ENCODE measurements around the gene PLXNA2.
A peak's percentile ranks its signal among the peaks of the same experiment; 100 is the strongest.

PLXNA2 gene

GRCh38 chr1:208052926-208053407 lies 191.2 kb downstream of the PLXNA2 start:
- FAIRE-seq: no peak
- no peak for DNase-seq (ENCODE audit: insufficient read length, low spot score)

GRCh38 chr1:208052135-208052534 lies 192.0 kb downstream of the PLXNA2 start:
- FAIRE-seq (no peak), DNase-seq (ENCODE audit: insufficient read length, low spot score) (no peak)

- DNase-seq (ENCODE audit: insufficient read length, low spot score): no peak
- FAIRE-seq: no peak
These were observed 192.5 kb downstream of the PLXNA2 start for GRCh38 chr1:208051651-208052050.

GRCh38 chr1:208048904-208049303 lies 195.3 kb downstream of the PLXNA2 start:
- DNase-seq (ENCODE audit: insufficient read length, low spot score): no peak
- FAIRE-seq: no peak

- DNase-seq (ENCODE audit: insufficient read length, low spot score) (no peak), FAIRE-seq (no peak)
These were observed 196.2 kb downstream of the PLXNA2 start for GRCh38 chr1:208047975-208048374.

GRCh38 chr1:208047476-208047934 lies 196.7 kb downstream of the PLXNA2 start:
- no peak for DNase-seq (ENCODE audit: insufficient read length, low spot score)
- FAIRE-seq: no peak

GRCh38 chr1:208045463-208046260 lies 198.5 kb downstream of the PLXNA2 start:
- DNase-seq (ENCODE audit: insufficient read length, low spot score) (no peak), FAIRE-seq (no peak)

- DNase-seq (ENCODE audit: insufficient read length, low spot score): no peak
- FAIRE-seq: no peak
These were observed 199.4 kb downstream of the PLXNA2 start for GRCh38 chr1:208044589-208045462.

GRCh38 chr1:208043691-208044181 lies 200.4 kb downstream of the PLXNA2 start:
- DNase-seq (ENCODE audit: insufficient read length, low spot score) (no peak), FAIRE-seq (no peak)

GRCh38 chr1:208042868-208043267 lies 201.3 kb downstream of the PLXNA2 start:
- DNase-seq (ENCODE audit: insufficient read length, low spot score) (no peak), FAIRE-seq (no peak)

- DNase-seq (ENCODE audit: insufficient read length, low spot score) (no peak), FAIRE-seq (no peak)
These were observed 202.1 kb downstream of the PLXNA2 start for GRCh38 chr1:208042041-208042615.

GRCh38 chr1:208041505-208041904 lies 202.7 kb downstream of the PLXNA2 start:
- FAIRE-seq (no peak), DNase-seq (ENCODE audit: insufficient read length, low spot score) (no peak)

- DNase-seq (ENCODE audit: insufficient read length, low spot score) (no peak), FAIRE-seq (no peak)
These were observed 203.3 kb downstream of the PLXNA2 start for GRCh38 chr1:208040821-208041297.

- FAIRE-seq (no peak), DNase-seq (ENCODE audit: insufficient read length, low spot score) (no peak)
These were observed 204.4 kb downstream of the PLXNA2 start for GRCh38 chr1:208039536-208040332.

- FAIRE-seq (no peak), DNase-seq (ENCODE audit: insufficient read length, low spot score) (no peak)
These were observed 205.9 kb downstream of the PLXNA2 start for GRCh38 chr1:208038303-208038702.

- no peak for FAIRE-seq
These were observed 207.0 kb downstream of the PLXNA2 start for GRCh38 chr1:208036918-208037766.

GRCh38 chr1:208036106-208036808 lies 207.9 kb downstream of the PLXNA2 start:
- DNase-seq (ENCODE audit: insufficient read length, low spot score) (peak; percentile 43), FAIRE-seq (peak; percentile 9)

More at GRCh38 chr1:208036918-208037766, 207.0 kb downstream of the PLXNA2 start:
- DNase-seq (ENCODE audit: insufficient read length, low spot score): no peak

GRCh38 chr1:208034135-208034534 lies 210.0 kb downstream of the PLXNA2 start:
- DNase-seq (ENCODE audit: insufficient read length, low spot score): no peak
- no peak for FAIRE-seq
